ENCODE data around the gene CPED1.

Gene CPED1

GRCh38 chr7:121038717-121039509 lies 50.4 kb downstream of the CPED1 start:
- H3K9me2 ChIP-seq (ENCODE audit: low read depth, low read length) = no peaks in the 10 kb centered on the region
- TF ChIP-seq EZH2 (IDR thresholded peaks at IDR 0.05; ENCODE audit: borderline replicate concordance, low read length) = no peak
- TF ChIP-seq CTCF (IDR thresholded peaks at IDR 0.05; ENCODE audit: low read length) = no peak
- H3K9me3 ChIP-seq (ENCODE audit: low read length) = no peaks in the 10 kb centered on the region
- H3K27me3 ChIP-seq (ENCODE audit: insufficient read depth, low read length) = no peaks in the 10 kb centered on the region
- no peaks in the 10 kb centered on the region for H3K4me1 ChIP-seq (ENCODE audit: insufficient read depth, low read length, severe bottlenecking)
- no peak overlapping the region for H3K4me3 ChIP-seq (ENCODE audit: low read depth, low read length, poor library complexity, severe bottlenecking)
- no peaks in the 10 kb centered on the region for H3K36me3 ChIP-seq (ENCODE audit: insufficient read depth, low read length)
- no peak overlapping the region for H2AFZ ChIP-seq (ENCODE audit: low read length)
- H3F3A ChIP-seq (ENCODE audit: insufficient read depth, low read length) = no peaks in the 10 kb centered on the region
- no peak overlapping the region for H3K27ac ChIP-seq (ENCODE audit: low read depth, low read length, poor library complexity, severe bottlenecking)
- H4K20me1 ChIP-seq (ENCODE audit: insufficient read depth, low read length) = no peaks in the 10 kb centered on the region
- no peak overlapping the region for H3K4me2 ChIP-seq (ENCODE audit: low read length)
- H3K79me2 ChIP-seq (ENCODE audit: insufficient read depth, low read length) = no peaks in the 10 kb centered on the region
- H3K9ac ChIP-seq (ENCODE audit: low read length) = no peak overlapping the region

GRCh38 chr7:121039510-121039822 lies 51.0 kb downstream of the CPED1 start:
- no peaks in the 10 kb centered on the region for H3K36me3 ChIP-seq (ENCODE audit: insufficient read depth, low read length)
- H3K9ac ChIP-seq (ENCODE audit: low read length) = no peak overlapping the region
- no peaks in the 10 kb centered on the region for H3K79me2 ChIP-seq (ENCODE audit: insufficient read depth, low read length)
- no peaks in the 10 kb centered on the region for H3F3A ChIP-seq (ENCODE audit: insufficient read depth, low read length)
- no peaks in the 10 kb centered on the region for H3K27me3 ChIP-seq (ENCODE audit: insufficient read depth, low read length)
- H3K4me1 ChIP-seq (ENCODE audit: insufficient read depth, low read length, severe bottlenecking) = no peaks in the 10 kb centered on the region
- no peaks in the 10 kb centered on the region for H3K9me3 ChIP-seq (ENCODE audit: low read length)
- TF ChIP-seq CTCF (IDR thresholded peaks at IDR 0.05; ENCODE audit: low read length) (no peak), EZH2 (IDR thresholded peaks at IDR 0.05; ENCODE audit: borderline replicate concordance, low read length) (no peak)
- no peak overlapping the region for H3K4me2 ChIP-seq (ENCODE audit: low read length)
- H2AFZ ChIP-seq (ENCODE audit: low read length) = no peak overlapping the region
- H3K9me2 ChIP-seq (ENCODE audit: low read depth, low read length) = no peaks in the 10 kb centered on the region
- no peak overlapping the region for H3K4me3 ChIP-seq (ENCODE audit: low read depth, low read length, poor library complexity, severe bottlenecking)
- H4K20me1 ChIP-seq (ENCODE audit: insufficient read depth, low read length) = no peaks in the 10 kb centered on the region
- no peak overlapping the region for H3K27ac ChIP-seq (ENCODE audit: low read depth, low read length, poor library complexity, severe bottlenecking)

GRCh38 chr7:121039994-121040393 lies 51.5 kb downstream of the CPED1 start:
- no peak overlapping the region for H3K4me3 ChIP-seq (ENCODE audit: low read depth, low read length, poor library complexity, severe bottlenecking)
- no peak overlapping the region for H2AFZ ChIP-seq (ENCODE audit: low read length)
- no peak overlapping the region for H3K27ac ChIP-seq (ENCODE audit: low read depth, low read length, poor library complexity, severe bottlenecking)
- no peak overlapping the region for H3K9ac ChIP-seq (ENCODE audit: low read length)
- TF ChIP-seq CTCF (IDR thresholded peaks at IDR 0.05; ENCODE audit: low read length) = no peak
- TF ChIP-seq EZH2 (IDR thresholded peaks at IDR 0.05; ENCODE audit: borderline replicate concordance, low read length) = no peak
- H3K27me3 ChIP-seq (ENCODE audit: insufficient read depth, low read length) = no peaks in the 10 kb centered on the region
- H3K9me3 ChIP-seq (ENCODE audit: low read length) = no peaks in the 10 kb centered on the region
- no peaks in the 10 kb centered on the region for H3K79me2 ChIP-seq (ENCODE audit: insufficient read depth, low read length)
- no peaks in the 10 kb centered on the region for H3K9me2 ChIP-seq (ENCODE audit: low read depth, low read length)
- H3K4me1 ChIP-seq (ENCODE audit: insufficient read depth, low read length, severe bottlenecking) = no peaks in the 10 kb centered on the region
- H3F3A ChIP-seq (ENCODE audit: insufficient read depth, low read length) = no peaks in the 10 kb centered on the region
- H4K20me1 ChIP-seq (ENCODE audit: insufficient read depth, low read length) = no peaks in the 10 kb centered on the region
- no peak overlapping the region for H3K4me2 ChIP-seq (ENCODE audit: low read length)
- H3K36me3 ChIP-seq (ENCODE audit: insufficient read depth, low read length) = no peaks in the 10 kb centered on the region

All from OCI-LY1 (cell line).